HCT116 (cell line): Measurements from ENCODE around the gene RECK. TPM values are rescaled to one million over a fixed set of nuclear protein-coding genes. Genes with fewer than 3 reads are reported as not detected.

Source experiments
- ATAC-seq: fragments of 200-7000 bp; cut with Tn5 transposase; 2 replicates; pipeline ENCODE4 v1.9.1; 2020; ENCODE audit warnings: mild to moderate bottlenecking, moderate library complexity
- BruUV-seq: library from RNA; stranded (reverse); fragments of 400-500 nt; replicated peaks from 2 replicates; lab custom pipeline; 2021; lab: Mats Ljungman, UMichigan
- CTCF ChIA-PET: fragments of 300-600 bp; sonication (Branson Sonifier 250); formaldehyde crosslinking; loops from one replicate; lab custom pipeline; 2021; ENCODE audit warnings: antibody characterized with exemption; lab: Charles Lee
- POLR2A ChIA-PET: fragments of 300-600, 350-600 bp; sonication (Branson Sonifier 250); formaldehyde crosslinking; loops from one replicate; lab custom pipeline; 2021; ENCODE audit warnings: antibody characterized with exemption; lab: Charles Lee
- RAD21 ChIA-PET, 2 experiments: fragments of 300-600 bp; sonication (Branson Sonifier 250); formaldehyde crosslinking; loops; one replicate each; lab custom pipeline; 2023; ENCODE audit warnings: low total read pairs in 2 of 2; ENCODE audit not compliant: uncharacterized antibody in 2 of 2, unreplicated experiment in 2 of 2, low non-redundant PET in 1 of 2; lab: Charles Lee
- DNase-seq: peaks from one replicate; pipeline ENCODE4 v3.0.0-alpha.2; 2010; ENCODE audit warnings: low read depth, low spot score
- H2AFZ ChIP-seq: fragments of 200-600 bp; shearing (Covaris generic), sonication (generic); 2 replicates; pipeline ENCODE4 v1.6.1; 2017; ENCODE audit warnings: low read depth, mixed run types, mixed read lengths, antibody characterized with exemption, low read length; ENCODE audit not compliant: poor library complexity, severe bottlenecking
- H3K27ac ChIP-seq: 2 replicates; pipeline ENCODE4 v1.5.1; 2012; ENCODE audit warnings: low read depth, low read length
- H3K27me3 ChIP-seq: fragments of 200-600 bp; sonication (generic); 2 replicates; pipeline ENCODE4 v1.6.1; 2016; ENCODE audit warnings: mixed run types, low read length, mixed read lengths; ENCODE audit not compliant: insufficient read depth
- H3K36me3 ChIP-seq, 2 experiments: fragments of 200-500 bp in 1 of 2; fragments of 200-600 bp in 1 of 2; sonication (Bioruptor generic) in 1 of 2; sonication (generic) in 1 of 2; 2 replicates each; pipeline versions ENCODE4 v1.5.1 to v1.6.1; 2014 to 2016; ENCODE audit warnings: low read length in 2 of 2, inconsistent platforms in 1 of 2, mixed read lengths in 1 of 2, mixed run types in 1 of 2; ENCODE audit not compliant: insufficient read depth in 2 of 2, control insufficient read depth in 1 of 2
- H3K4me1 ChIP-seq, 2 experiments: fragments of 200-600 bp in 1 of 2; sonication (generic) in 1 of 2; 2 replicates each; pipeline versions ENCODE4 v1.5.1 to v1.6.1; 2012 to 2017; ENCODE audit warnings: low read length in 2 of 2, inconsistent platforms in 1 of 2, mild to moderate bottlenecking in 1 of 2, mixed read lengths in 1 of 2, mixed run types in 1 of 2, moderate library complexity in 1 of 2; ENCODE audit not compliant: insufficient read depth in 2 of 2, control insufficient read depth in 1 of 2
- H3K4me2 ChIP-seq: fragments of 200-600 bp; sonication (generic); 2 replicates; pipeline ENCODE4 v1.6.1; 2017; ENCODE audit warnings: mixed run types, low read length, mixed read lengths
- H3K4me3 ChIP-seq, 2 experiments: fragments of 200-600 bp in 1 of 2; sonication (generic) in 1 of 2; replicated peaks in 1 of 2; 2 replicates each; pipeline ENCODE4 v1.5.1; 2011 to 2016; ENCODE audit warnings: low read length in 2 of 2, control low read depth in 1 of 2, low read depth in 1 of 2, mild to moderate bottlenecking in 1 of 2, mixed read lengths in 1 of 2, mixed run types in 1 of 2
- H3K79me2 ChIP-seq: fragments of 200-600 bp; sonication (generic); 2 replicates; pipeline ENCODE4 v1.6.1; 2017; ENCODE audit warnings: mild to moderate bottlenecking, mixed run types, low read length, moderate library complexity, mixed read lengths; ENCODE audit not compliant: insufficient read depth
- H3K9ac ChIP-seq: fragments of 200-600 bp; sonication (generic); 2 replicates; pipeline ENCODE4 v1.6.1; 2016; ENCODE audit warnings: low read length, mixed read lengths
- H3K9me2 ChIP-seq: fragments of 200-600 bp; sonication (generic), shearing (Covaris generic); 2 replicates; pipeline ENCODE4 v1.6.1; 2017; ENCODE audit warnings: mixed run types, mild to moderate bottlenecking, moderate library complexity; ENCODE audit not compliant: insufficient read depth
- H3K9me3 ChIP-seq, 2 experiments: fragments of 200-500 bp in 1 of 2; fragments of 200-600 bp in 1 of 2; sonication (Bioruptor generic) in 1 of 2; sonication (generic) in 1 of 2; 2 replicates each; pipeline ENCODE4 v1.6.1; 2014 to 2017; ENCODE audit warnings: low read length in 2 of 2, mixed read lengths in 2 of 2, inconsistent platforms in 1 of 2, low read depth in 1 of 2, mild to moderate bottlenecking in 1 of 2, mixed run types in 1 of 2, moderate library complexity in 1 of 2; ENCODE audit not compliant: control insufficient read depth in 1 of 2, insufficient read depth in 1 of 2
- H4K20me1 ChIP-seq: fragments of 200-600 bp; sonication (generic), shearing (Covaris generic); 2 replicates; pipeline ENCODE4 v1.6.1; 2017; ENCODE audit warnings: mixed run types, mild to moderate bottlenecking, moderate library complexity; ENCODE audit not compliant: insufficient read depth
- CBX3 ChIP-seq: IDR thresholded peaks from 2 replicates; pipeline ENCODE4 v1.6.1; 2012; ENCODE audit warnings: low read depth
- CEBPB ChIP-seq: IDR thresholded peaks from 2 replicates; pipeline ENCODE4 v1.6.1; 2012; ENCODE audit warnings: low read depth
- EGR1 ChIP-seq: IDR thresholded peaks from 2 replicates; pipeline ENCODE4 v1.6.1; 2012; ENCODE audit warnings: low read depth
- EZH2 ChIP-seq: fragments of 200-600 bp; sonication (generic); IDR thresholded peaks from 2 replicates; pipeline ENCODE4 v1.6.1; 2017; ENCODE audit warnings: antibody characterized with exemption, mixed run types
- FOSL1 ChIP-seq: IDR thresholded peaks from 2 replicates; pipeline ENCODE4 v1.6.1; 2012; ENCODE audit warnings: low read depth
- JUND ChIP-seq: IDR thresholded peaks from 2 replicates; pipeline ENCODE4 v1.6.1; 2012
- POLR2A ChIP-seq: IDR thresholded peaks from 2 replicates; pipeline ENCODE4 v1.7.0; 2011; ENCODE audit warnings: borderline replicate concordance; ENCODE audit not compliant: insufficient read depth, insufficient read length; ENCODE audit errors: extremely low read depth
- POLR2AphosphoS5 ChIP-seq: IDR thresholded peaks from 2 replicates; pipeline ENCODE4 v1.6.1; 2011; ENCODE audit warnings: mild to moderate bottlenecking, low read depth, low read length, moderate library complexity
- RAD21 ChIP-seq: IDR thresholded peaks from 2 replicates; pipeline ENCODE4 v1.6.1; 2012; ENCODE audit warnings: low read depth, mild to moderate bottlenecking
- SIN3A ChIP-seq: IDR thresholded peaks from 2 replicates; pipeline ENCODE4 v1.6.1; 2012; ENCODE audit warnings: low read depth
- SP1 ChIP-seq: IDR thresholded peaks from 2 replicates; pipeline ENCODE4 v1.6.1; 2012; ENCODE audit warnings: low read depth
- SRF ChIP-seq: IDR thresholded peaks from 2 replicates; pipeline ENCODE4 v1.6.1; 2012; ENCODE audit warnings: low read depth
- TCF7L2 ChIP-seq: IDR thresholded peaks from 2 replicates; pipeline ENCODE4 v1.7.0; 2011; ENCODE audit warnings: borderline replicate concordance, inconsistent platforms; ENCODE audit not compliant: insufficient read depth, insufficient read length; ENCODE audit errors: extremely low read depth
- YY1 ChIP-seq: IDR thresholded peaks from 2 replicates; pipeline ENCODE4 v1.6.1; 2011; ENCODE audit warnings: low read length, low read depth, moderate library complexity, mild to moderate bottlenecking; ENCODE audit not compliant: insufficient replicate concordance; ENCODE audit errors: extremely low read depth
- ZFX ChIP-seq: fragments of 450-650 bp; IDR thresholded peaks from 2 replicates; pipeline ENCODE4 v1.6.1; 2017
- ZNF274 ChIP-seq: fragments of 200-500 bp; sonication (Bioruptor generic); IDR thresholded peaks from 2 replicates; pipeline ENCODE4 v1.6.1; 2014; ENCODE audit warnings: mild to moderate bottlenecking, low read depth, low read length, inconsistent platforms
- intact Hi-C: fragments of 100-400 bp; cut with micrococcal nuclease; formaldehyde crosslinking; loops from 2 replicates; pipeline ENCODE4 v1.10.0; 2022
- total RNA-seq: library from RNA; stranded (reverse); gene quantifications from one replicate; pipeline ENCODE4 v1.2.1, GENCODE V29; 2021; ENCODE audit not compliant: unreplicated experiment
- TF ChIP-seq, protein P1 (sequence below): IDR thresholded peaks from 2 replicates; pipeline ENCODE4 v1.6.1; 2012
- TF ChIP-seq, protein P2 (sequence below): IDR thresholded peaks from 2 replicates; pipeline ENCODE4 v1.6.1; 2011; ENCODE audit warnings: mild to moderate bottlenecking, low read length, moderate library complexity; ENCODE audit not compliant: insufficient replicate concordance; ENCODE audit errors: extremely low read depth
- TF ChIP-seq, protein P3 (sequence below), 3 experiments: fragments of 200-600 bp in 1 of 3; sonication (generic) in 1 of 3; IDR thresholded peaks in 2 of 3; conservative IDR thresholded peaks in 1 of 3; 2 replicates each; pipeline ENCODE4 v1.5.1; 2012 to 2017; ENCODE audit warnings: low read depth in 2 of 3, low read length in 2 of 3, antibody characterized with exemption in 1 of 3, borderline replicate concordance in 1 of 3, control low read depth in 1 of 3, mild to moderate bottlenecking in 1 of 3, mixed read lengths in 1 of 3, mixed run types in 1 of 3, moderate library complexity in 1 of 3; ENCODE audit not compliant: insufficient read depth in 1 of 3

Gene RECK
- total RNA-seq, 1 experiment from 2014 or later, result 3.8 TPM

DNA sequence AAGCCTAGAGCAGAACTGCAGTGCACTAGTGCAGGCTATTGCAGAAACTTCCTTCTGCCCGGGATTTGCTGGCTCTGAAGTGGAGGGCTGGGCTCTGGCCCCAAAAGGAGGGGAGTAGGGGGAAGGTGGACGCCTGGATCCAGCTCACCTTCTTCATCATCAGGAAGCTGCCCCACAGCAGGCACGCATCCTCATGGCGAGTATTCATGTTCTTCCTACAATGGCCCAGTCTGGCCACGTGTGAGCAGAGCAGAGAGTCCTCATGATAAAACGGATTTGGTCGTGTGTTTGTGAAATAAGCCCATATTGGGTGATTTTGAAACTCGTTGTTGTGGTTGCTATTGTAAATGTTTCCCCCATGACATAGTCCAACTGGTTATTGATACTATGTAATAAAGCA lies 91.6 kb downstream of the RECK start:
- DNase-seq (no peak), ATAC-seq (no peak)
- Histone ChIP-seq H3K27me3 (no peaks in the 10 kb centered on the region), H2AFZ (no peak overlapping the region), H3K9me3 (no peaks in the 10 kb centered on the region), H3K36me3 (no peaks in the 10 kb centered on the region), H3K4me3 (no peak overlapping the region), H3K4me2 (no peak overlapping the region), H3K9ac (no peak overlapping the region), H3K9me2 (no peaks in the 10 kb centered on the region), H3K79me2 (no peaks in the 10 kb centered on the region), H3K27ac (no peak overlapping the region), H4K20me1 (no peaks in the 10 kb centered on the region), H3K4me1 (no peaks in the 10 kb centered on the region)
- POLR2A ChIA-PET, result no interaction called here
- CTCF ChIA-PET, result no interaction called here
- no TSS peak for BruUV-seq
- RAD21 ChIA-PET, result no interaction called here
- TF ChIP-seq, protein P1, sequence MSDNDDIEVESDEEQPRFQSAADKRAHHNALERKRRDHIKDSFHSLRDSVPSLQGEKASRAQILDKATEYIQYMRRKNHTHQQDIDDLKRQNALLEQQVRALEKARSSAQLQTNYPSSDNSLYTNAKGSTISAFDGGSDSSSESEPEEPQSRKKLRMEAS, result no peak
- no peak for TF ChIP-seq YY1
- no peak for TF ChIP-seq CEBPB
- no peak for TF ChIP-seq SRF
- no peak for TF ChIP-seq RAD21
- TF ChIP-seq ZFX, result no peak
- TF ChIP-seq FOSL1, result no peak
- TF ChIP-seq, protein P2, sequence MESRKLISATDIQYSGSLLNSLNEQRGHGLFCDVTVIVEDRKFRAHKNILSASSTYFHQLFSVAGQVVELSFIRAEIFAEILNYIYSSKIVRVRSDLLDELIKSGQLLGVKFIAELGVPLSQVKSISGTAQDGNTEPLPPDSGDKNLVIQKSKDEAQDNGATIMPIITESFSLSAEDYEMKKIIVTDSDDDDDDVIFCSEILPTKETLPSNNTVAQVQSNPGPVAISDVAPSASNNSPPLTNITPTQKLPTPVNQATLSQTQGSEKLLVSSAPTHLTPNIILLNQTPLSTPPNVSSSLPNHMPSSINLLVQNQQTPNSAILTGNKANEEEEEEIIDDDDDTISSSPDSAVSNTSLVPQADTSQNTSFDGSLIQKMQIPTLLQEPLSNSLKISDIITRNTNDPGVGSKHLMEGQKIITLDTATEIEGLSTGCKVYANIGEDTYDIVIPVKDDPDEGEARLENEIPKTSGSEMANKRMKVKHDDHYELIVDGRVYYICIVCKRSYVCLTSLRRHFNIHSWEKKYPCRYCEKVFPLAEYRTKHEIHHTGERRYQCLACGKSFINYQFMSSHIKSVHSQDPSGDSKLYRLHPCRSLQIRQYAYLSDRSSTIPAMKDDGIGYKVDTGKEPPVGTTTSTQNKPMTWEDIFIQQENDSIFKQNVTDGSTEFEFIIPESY, result no peak
- TF ChIP-seq TCF7L2, result no peak
- no peak for TF ChIP-seq SP1
- no peak for TF ChIP-seq EZH2
- TF ChIP-seq ZNF274, result no peak
- TF ChIP-seq CBX3, result no peak
- TF ChIP-seq JUND, result no peak
- no peak for TF ChIP-seq EGR1
- no peak for TF ChIP-seq POLR2A
- TF ChIP-seq, protein P3, sequence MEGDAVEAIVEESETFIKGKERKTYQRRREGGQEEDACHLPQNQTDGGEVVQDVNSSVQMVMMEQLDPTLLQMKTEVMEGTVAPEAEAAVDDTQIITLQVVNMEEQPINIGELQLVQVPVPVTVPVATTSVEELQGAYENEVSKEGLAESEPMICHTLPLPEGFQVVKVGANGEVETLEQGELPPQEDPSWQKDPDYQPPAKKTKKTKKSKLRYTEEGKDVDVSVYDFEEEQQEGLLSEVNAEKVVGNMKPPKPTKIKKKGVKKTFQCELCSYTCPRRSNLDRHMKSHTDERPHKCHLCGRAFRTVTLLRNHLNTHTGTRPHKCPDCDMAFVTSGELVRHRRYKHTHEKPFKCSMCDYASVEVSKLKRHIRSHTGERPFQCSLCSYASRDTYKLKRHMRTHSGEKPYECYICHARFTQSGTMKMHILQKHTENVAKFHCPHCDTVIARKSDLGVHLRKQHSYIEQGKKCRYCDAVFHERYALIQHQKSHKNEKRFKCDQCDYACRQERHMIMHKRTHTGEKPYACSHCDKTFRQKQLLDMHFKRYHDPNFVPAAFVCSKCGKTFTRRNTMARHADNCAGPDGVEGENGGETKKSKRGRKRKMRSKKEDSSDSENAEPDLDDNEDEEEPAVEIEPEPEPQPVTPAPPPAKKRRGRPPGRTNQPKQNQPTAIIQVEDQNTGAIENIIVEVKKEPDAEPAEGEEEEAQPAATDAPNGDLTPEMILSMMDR (IDR thresholded peaks at IDR 0.05 in 2 of 3, conservative IDR thresholded peaks at IDR 0.05 in 1 of 3; ENCODE audit: borderline replicate concordance in 1 of 3, insufficient read depth in 1 of 3, low read depth in 2 of 3, low read length in 2 of 3), result no peak
- TF ChIP-seq POLR2AphosphoS5, result no peak
- no peak for TF ChIP-seq SIN3A
- TF ChIP-seq, all 23 proteins: peak for 0
- intact Hi-C loops, result no loop called here
